ENCODE data around the gene PMFBP1. TPM values are rescaled to one million over a fixed set of nuclear protein-coding genes. Genes with fewer than 3 reads are reported as not detected.

Gene PMFBP1, protein sequence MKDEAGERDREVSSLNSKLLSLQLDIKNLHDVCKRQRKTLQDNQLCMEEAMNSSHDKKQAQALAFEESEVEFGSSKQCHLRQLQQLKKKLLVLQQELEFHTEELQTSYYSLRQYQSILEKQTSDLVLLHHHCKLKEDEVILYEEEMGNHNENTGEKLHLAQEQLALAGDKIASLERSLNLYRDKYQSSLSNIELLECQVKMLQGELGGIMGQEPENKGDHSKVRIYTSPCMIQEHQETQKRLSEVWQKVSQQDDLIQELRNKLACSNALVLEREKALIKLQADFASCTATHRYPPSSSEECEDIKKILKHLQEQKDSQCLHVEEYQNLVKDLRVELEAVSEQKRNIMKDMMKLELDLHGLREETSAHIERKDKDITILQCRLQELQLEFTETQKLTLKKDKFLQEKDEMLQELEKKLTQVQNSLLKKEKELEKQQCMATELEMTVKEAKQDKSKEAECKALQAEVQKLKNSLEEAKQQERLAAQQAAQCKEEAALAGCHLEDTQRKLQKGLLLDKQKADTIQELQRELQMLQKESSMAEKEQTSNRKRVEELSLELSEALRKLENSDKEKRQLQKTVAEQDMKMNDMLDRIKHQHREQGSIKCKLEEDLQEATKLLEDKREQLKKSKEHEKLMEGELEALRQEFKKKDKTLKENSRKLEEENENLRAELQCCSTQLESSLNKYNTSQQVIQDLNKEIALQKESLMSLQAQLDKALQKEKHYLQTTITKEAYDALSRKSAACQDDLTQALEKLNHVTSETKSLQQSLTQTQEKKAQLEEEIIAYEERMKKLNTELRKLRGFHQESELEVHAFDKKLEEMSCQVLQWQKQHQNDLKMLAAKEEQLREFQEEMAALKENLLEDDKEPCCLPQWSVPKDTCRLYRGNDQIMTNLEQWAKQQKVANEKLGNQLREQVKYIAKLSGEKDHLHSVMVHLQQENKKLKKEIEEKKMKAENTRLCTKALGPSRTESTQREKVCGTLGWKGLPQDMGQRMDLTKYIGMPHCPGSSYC
- 1.4 and 1.9 TPM in 2 replicates for total RNA-seq

GRCh38 chr16:72172105-72173034, at the start of gene PMFBP1:
Gene PMFBP1, minus strand, starts transcription at chr16:72172155. Its CDS starts 947 bp downstream, at chr16:72171208.
- intact Hi-C loops (cut with micrococcal nuclease): no loop called here

DNA sequence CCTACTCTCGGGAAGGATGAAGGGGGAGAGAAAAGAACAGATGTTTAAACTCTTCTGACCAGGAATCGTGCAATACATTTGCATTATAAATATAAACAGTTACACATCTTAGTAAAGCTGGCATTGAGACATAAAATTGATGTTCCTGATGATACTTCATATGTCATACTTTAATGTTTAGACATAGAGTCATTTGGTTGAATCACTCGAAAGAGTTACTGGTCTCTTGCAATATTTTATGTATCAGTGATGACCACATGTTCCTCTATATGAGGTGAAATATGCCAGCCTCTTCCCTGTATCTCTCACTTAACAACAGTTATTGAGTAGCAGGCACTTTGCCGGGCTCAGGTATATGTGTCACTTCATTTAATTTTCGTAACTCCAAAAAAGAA, 49.7 kb upstream of the PMFBP1 start:
- intact Hi-C loops (cut with micrococcal nuclease): no loop called here

GRCh38 chr16:72220875-72221629, 49.1 kb upstream of the PMFBP1 start:
- intact Hi-C loops (cut with micrococcal nuclease): no loop called here

DNA sequence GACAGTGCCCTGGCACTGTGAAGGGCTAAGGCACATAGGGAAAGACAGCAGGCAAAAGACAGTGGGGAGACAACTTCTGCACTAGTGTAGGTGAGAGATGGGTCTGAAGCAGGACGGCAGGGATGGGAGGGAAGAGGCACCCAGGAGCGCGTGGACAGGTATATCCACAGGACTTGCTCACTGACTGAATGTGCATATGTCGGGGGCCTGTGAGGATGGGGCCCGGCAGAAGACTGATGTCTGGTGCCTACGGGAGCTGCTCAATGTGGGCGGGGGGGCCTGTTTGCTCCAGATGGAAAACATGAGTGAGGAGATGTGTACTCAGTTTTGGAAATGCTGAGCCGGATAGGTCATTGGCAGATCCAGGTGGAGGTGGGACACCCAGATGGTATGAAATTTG, 47.3 kb upstream of the PMFBP1 start:
- intact Hi-C loops (cut with micrococcal nuclease): no loop called here

GRCh38 chr16:72216767-72217166, 44.8 kb upstream of the PMFBP1 start:
- intact Hi-C loops (cut with micrococcal nuclease): no loop called here

DNA sequence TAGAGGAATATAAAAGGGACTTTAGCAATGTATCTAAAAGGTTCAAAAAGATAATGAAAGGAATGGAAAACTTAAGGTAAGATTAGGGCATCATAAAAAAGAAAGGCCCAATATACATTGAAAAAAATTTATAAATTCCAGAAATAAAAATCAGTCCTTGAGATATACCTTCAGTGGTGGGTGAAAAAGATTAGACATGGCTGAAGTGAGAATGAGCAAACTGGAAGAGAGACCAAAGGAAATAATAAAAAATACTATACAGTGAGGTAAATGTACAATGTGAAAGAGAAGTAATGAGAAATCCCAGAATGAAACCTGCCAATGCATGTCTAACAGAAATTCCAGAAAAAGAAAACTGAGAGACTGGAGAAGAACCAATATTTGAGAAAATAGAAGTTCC, 42.9 kb upstream of the PMFBP1 start:
- intact Hi-C loops (cut with micrococcal nuclease): no loop called here

GRCh38 chr16:72211110-72211509, 39.2 kb upstream of the PMFBP1 start:
- intact Hi-C loops (cut with micrococcal nuclease): no loop called here

- intact Hi-C loops (cut with micrococcal nuclease): no loop called here
Observed at GRCh38 chr16:72210555-72210954, 38.6 kb upstream of the PMFBP1 start.

DNA sequence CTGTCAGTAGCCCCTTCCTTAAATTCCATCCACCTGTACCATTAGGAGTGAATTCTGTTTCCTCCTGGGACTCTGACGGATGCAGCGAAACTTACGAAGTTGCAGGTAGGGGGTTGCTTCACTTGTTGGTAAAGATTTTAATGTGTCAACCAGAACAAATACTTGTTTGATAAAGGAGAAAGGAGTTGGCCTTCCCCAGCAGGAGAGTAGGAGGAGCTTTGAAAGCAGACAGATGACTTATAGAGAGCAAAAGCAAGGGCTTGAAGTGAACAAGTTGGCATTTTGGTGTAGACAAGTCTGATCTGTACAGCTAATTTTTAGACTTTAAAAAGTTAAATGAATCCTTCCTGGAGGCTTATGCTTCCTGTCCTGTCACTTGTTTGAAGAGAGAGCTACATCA, 38.1 kb upstream of the PMFBP1 start:
- intact Hi-C loops (cut with micrococcal nuclease): no loop called here

DNA sequence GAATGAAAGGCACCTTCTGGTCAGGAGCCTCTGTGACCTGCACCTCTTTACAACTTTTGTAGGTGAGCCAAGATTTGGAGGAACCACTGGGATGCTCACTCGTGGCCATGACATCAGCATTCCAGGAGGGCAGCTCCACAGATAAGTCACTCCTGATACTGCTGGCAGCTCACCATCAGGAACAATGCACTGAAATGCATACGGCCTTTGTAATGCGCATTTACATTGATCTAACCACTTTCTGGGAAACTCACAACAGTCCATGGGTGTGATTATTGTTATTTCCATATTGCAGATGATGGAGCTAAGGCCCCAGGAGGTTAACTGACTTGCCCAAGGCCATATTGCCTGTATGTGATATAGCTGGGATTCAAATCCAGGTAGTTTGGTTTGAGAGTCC, 34.3 kb upstream of the PMFBP1 start:
- intact Hi-C loops (cut with micrococcal nuclease): no loop called here

DNA sequence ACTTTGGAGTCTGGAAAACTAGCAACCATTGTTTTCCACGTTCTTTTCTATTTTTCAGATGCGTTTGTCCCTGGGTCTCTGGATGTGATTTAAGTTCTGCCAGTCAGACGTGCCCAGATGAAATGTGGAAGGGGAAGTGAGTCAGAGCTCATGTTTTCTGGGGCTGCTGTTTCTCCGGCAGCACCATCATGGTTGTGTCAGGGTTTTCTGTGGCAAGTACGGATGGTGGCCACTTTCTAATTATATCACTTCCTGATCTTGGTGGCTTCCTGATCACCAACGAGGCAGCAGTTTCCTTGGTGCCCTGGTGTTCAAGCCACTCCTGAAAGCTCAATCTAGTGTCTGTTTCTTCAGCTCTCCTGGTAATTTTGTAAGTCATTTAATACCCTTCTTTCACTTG, 31.4 kb upstream of the PMFBP1 start:
- intact Hi-C loops (cut with micrococcal nuclease): no loop called here

GRCh38 chr16:72202014-72202413, 30.1 kb upstream of the PMFBP1 start:
- intact Hi-C loops (cut with micrococcal nuclease): no loop called here

GRCh38 chr16:72201387-72201786, 29.4 kb upstream of the PMFBP1 start:
- intact Hi-C loops (cut with micrococcal nuclease): no loop called here

DNA sequence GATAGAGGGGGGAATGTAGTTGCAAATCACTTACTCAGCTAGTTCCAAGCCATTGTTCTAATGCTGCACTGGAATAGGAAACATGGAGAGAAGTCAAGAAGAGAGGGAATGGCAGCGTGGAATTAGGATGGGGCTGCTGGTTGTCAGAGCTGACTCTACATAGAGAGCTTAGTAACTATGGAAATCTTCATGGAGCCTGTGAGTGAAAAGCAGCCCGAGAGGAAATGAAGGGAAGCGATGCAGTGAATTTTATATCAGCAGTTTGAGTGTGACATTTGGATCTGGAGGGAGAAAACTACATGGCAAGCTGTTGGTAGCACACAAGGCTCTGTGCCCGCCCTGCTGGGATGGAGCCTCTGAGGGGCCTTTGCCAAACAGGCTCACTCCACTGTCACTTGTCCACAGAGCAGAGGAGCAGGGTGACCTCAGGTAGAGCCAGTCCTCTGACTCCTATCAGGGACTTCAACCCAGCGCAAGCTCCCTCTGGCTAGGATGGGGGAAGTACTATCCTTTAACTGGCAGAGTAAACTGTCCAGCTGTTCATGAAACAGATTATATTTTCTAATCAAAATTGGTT, 27.9 kb upstream of the PMFBP1 start:
- intact Hi-C loops (cut with micrococcal nuclease): no loop called here

GRCh38 chr16:72198771-72199201, 26.8 kb upstream of the PMFBP1 start:
- intact Hi-C loops (cut with micrococcal nuclease): no loop called here

DNA sequence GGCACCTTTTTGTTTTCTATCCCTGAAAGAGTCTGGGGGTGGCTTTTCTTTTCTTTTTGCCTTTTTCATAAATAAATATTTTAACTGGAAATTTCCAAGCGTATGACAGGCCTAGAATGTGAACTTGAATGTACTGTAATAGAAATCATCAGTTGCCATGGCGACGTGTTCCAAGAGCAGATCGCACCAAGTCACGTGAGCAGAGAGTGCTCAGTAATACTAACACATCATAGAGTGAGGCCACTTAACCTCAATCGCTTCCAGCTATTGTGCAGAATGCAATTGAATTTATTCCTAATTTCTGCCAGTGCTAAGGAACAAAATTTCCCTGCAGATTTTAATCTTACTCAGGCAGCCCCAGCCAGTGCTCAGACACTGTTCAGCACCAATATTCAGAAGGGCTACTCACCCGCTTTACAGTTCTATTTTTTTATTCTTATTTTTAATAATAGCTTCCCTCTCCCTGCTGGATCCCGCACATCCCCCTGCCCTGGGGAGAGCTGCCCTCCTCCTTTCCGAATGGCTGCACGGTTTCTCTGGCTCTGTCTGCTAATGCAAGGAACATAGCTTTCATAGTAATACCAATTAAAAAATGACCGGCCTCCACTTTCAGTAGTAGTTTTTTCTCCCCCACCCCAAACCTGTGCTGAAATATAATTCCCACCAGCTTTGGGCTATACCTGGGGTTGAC, 26.2 kb upstream of the PMFBP1 start:
- intact Hi-C loops (cut with micrococcal nuclease): no loop called here

DNA sequence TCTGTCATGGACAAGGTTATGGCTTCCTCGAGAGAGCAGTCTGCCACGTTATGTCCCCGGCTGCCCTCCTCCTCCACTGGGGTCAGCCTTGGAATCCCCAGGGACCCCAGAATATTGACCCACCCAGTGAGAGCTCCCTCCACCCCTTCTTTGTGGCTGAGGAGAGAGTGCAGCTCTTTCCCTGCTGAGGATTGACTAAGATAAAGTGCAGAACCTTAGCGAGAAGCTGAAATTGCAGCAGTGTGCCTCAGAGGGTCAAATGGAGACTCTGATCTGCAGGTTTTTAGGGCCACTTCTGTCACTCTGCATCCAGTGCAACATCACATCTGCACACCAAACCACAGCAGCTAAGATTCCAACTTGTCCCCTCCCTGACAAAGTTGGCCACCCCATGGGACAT, 25.6 kb upstream of the PMFBP1 start:
- intact Hi-C loops (cut with micrococcal nuclease): no loop called here

GRCh38 chr16:72195609-72196008, 23.7 kb upstream of the PMFBP1 start:
- intact Hi-C loops (cut with micrococcal nuclease): no loop called here

- intact Hi-C loops (cut with micrococcal nuclease): no loop called here
Observed at GRCh38 chr16:72191551-72191950, 19.6 kb upstream of the PMFBP1 start.

Data from T-helper 1 cell treated with Interleukin-12 subunit alpha and Interleukin-12 subunit beta and Interleukin-4 antibody, amounts not matched to agents 30 ng/mL and 1 ng/mL, for 36 hours (primary cell).